Stimulated activated CD8-positive, alpha-beta memory T cell treated with anti-CD3 and anti-CD28 coated beads, Interleukin-15, amount 100 ng/mL, for 1 hour (primary cell): ENCODE data around the gene CLIP1.
"Not testable (repeated sequence)": the region's sequence is repeated elsewhere in the genome, so short reads cannot be mapped to it uniquely, and the experiment has no call there.

ENCODE experiments used
- DNase-seq: peaks from one replicate; pipeline ENCODE4 v3.0.0-alpha.2; 2020; ENCODE audit warnings: low read depth

CLIP1 gene

DNA sequence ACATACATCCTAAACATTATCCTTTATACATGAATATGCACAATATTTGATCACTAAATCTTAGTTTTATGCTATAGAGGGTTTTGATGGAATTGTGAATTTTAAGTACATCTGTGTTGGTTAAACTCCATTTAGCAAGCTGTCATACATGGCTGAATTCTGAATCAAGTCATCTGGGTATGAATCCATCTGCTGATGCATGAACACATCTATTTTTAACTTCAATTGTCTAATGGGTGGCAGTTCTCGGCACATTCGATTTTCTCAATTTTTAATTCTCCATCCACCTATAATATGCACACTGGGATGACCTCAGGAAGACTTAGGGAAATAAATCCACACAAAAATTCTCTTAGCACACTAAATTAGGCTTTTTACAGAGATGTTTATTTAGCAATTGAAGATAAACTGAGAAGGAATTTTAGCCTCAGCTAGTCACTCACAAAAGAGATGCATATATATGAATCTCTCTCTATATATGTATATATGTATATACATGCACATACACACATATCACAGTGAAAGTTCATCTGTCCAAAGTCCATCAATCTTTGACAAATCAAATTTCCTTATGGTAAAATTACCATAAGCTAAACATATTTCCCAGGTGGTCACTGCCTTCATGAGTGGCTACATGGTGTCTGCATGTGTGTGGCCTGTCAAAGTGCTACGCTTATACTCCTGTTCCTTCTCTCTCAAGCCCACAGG lies 111.7 kb downstream of the CLIP1 start:
- DNase-seq, result no peak

- DNase-seq, result no peak
These were observed 112.8 kb downstream of the CLIP1 start for GRCh38 chr12:122309564-122310121.

DNA sequence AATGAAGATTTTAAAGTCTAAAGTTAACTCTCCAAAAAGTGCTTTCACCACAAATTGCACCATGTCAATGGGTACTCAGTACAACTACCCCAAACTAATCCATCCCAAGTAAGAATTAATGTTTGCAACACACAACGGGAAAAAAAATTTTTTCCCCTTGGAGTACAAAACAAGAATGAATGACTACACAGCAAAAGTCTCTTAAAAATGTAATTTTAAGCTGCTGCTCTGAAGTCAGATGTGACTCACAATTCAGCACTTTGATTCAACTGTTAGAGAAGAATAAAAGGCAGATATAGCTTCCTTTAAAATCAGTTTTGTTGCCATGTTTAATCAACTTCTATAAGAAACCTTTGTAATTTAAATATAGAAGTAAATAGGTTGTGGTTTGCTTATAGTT lies 113.7 kb downstream of the CLIP1 start:
- no peak for DNase-seq

DNA sequence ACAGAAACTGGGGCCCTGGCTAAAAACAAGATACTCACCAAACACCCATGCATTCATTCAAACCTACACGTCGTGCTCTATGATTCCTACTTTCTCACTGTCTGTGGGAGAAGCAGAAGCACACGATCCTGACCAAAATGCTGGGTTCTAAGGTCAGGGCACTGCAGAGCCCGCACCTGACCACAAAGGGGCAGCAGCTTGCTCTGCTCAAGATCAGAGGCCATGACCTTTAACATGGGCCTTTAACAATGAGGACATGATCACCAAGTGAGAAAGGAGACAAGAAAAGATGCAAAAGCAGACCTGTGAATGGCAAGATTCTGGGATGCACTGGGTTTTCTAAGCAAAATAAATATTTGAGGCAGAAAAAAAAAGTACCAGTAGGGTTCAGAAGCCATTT lies 116.1 kb downstream of the CLIP1 start:
- no peak for DNase-seq

DNA sequence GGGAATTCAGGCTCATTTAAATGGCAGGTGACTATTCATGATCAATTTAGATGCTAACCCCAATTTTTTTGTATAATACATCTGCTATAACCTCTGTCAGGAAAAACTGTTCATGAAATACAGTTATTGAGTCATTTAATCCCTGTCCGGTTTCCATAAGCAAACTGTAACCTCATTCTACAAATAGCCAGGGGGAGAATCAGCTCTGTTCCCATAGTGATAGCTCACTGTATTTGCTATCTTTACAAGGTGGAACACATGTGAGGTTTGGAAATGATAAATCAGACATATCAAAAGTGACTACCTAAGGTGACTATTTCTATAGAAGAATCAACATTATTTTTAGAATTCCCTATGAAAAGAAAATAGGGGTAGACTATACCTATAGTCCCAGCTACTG lies 117.5 kb downstream of the CLIP1 start:
- DNase-seq, result no peak

DNA sequence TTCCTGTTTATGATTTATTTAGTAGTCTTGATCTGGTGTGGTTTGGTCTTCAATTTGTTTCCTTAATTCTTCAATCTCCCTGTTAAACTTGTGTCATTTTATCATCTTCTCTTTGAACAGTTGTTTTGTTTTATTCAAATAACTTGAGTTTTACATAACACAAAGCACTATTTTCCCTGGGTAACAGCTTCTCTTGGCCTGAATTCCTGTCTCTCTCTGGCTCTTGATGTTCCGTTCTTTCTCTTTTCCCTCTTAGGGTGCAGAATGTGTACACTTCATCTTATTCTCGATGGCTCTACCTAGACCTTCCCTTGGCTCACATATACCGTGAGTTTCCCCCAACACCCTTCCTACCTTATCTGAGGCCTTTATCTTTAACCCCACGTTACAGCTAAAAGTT lies 119.4 kb downstream of the CLIP1 start:
- no peak for DNase-seq

DNA sequence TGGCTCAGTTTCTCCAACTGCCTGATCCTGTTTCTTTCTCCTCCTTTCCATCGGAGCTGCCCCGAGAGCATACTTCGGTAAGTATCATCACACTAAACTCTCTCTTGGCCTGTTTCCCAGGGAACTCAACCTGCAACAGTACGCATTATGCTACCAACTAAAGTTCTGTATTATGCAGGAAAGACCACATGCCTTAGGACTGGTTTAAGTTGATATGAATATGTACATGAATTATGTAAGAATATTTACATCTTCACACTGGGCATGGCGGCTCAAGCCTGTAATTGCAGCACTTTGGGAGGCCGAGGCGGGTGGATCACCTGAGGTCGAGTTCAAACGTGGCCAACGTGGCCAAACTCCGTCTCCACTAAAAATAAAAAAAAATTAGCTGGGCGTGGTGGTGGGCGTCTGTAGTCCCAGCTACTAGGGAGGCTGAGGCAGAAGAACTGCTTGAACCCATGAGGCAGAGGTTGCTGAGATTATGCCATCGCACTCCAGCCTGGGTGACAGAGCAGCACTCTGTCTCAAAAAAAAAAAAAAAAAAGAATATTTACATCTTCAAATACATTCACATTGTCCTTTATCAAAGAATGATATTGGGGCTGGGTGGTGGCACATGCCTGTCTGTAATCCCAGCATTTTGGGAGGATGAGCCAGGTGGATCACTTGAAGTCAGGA lies 124.3 kb downstream of the CLIP1 start:
- DNase-seq, result no peak

DNA sequence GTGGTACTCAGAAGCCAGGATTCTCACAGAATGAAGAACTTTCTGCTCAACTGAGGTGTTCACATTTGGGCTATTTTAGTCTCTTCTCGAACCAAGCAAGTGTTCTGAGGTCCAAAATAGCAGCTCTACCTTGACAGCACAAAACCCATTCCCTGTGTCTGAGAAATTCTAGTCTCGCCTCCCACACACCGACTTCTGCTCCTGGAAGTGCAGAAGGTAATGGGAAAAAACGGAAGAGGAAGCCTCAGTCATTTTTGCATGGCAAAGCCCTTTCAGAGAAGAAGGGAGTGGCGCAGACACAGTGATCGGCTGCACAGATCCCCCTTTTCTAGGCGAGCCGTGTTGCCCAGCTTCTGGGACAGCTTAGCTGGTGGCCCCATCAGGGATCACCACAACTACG lies 125.0 kb downstream of the CLIP1 start:
- DNase-seq, result no peak

DNA sequence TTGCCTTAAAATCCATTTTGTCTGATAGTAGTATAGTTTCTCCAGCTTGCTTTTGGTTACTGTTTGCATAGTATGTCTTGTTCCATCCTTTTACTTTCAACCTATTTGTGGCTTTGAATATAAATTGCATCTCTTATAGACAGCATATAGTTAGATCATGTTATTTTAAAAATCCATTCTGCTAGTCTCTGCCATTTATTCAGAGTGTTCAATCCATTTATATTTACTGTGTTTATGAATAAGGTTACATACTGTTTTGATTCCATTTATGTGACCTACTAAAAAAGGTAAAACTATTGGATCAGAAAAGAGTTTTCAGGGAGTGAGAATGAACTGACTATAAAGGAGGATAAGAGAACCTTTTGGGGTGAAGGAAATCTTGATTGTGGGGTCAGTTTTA lies 126.6 kb downstream of the CLIP1 start:
- DNase-seq, result no peak

- no peak for DNase-seq
These were observed 129.4 kb downstream of the CLIP1 start for GRCh38 chr12:122293081-122293480.

- no peak for DNase-seq
These were observed 131.0 kb downstream of the CLIP1 start for GRCh38 chr12:122291431-122291830.

- no peak for DNase-seq
These were observed 138.8 kb downstream of the CLIP1 start for GRCh38 chr12:122283680-122284079.

GRCh38 chr12:122282061-122282460 lies 140.4 kb downstream of the CLIP1 start:
- DNase-seq, result no peak

- DNase-seq, result no peak
These were observed 146.2 kb downstream of the CLIP1 start for GRCh38 chr12:122276242-122276641.

DNA sequence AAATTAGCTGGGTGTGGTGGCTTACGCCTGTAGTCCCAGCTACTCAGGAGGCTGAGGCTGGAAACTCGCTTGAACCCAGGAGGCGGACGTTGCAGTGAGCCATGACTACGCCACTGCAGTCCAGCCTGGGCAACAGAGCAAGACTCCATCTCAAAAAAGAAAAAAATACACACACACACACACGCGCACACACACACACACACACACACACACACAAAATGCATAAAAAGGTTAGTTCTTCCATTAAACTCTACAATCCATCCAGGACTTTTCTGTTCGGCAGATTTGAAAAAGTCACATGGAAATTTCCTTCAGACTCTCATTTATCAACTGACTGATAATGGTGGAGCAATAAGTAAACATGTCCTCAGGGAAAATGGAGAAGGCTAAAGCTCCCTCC lies 147.0 kb downstream of the CLIP1 start:
- DNase-seq, result no peak

GRCh38 chr12:122266230-122266901 lies 156.1 kb downstream of the CLIP1 start, which contains the start of gene VPS33A:
VPS33A (minus strand) TSS chr12:122266494; CDS start chr12:122266408, 86 bp downstream.
- peak; percentile 80 for DNase-seq

- DNase-seq, result peak; percentile 18
These were observed 156.6 kb downstream of the CLIP1 start for GRCh38 chr12:122265886-122266229.

DNA sequence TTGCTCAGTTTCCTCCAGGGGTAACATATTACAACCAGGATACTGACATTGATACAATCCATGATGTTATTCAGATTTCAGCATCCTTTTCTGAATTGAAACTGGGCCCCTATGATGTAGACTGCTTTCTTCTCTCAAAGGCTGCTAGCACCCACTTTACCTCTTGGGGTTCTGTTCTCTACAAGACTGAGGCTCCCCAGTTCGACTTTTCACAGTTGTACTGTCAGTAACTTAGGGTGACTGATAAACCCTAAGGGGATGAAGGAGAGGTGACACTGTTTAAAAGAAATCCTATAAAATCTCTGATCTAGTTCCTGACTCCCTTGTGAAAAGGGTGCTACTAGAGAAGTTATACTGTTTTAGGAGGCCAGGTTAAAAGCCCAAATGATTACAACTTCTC lies 157.0 kb downstream of the CLIP1 start:
- no peak for DNase-seq

- not testable (repeated sequence) for DNase-seq
These were observed 161.7 kb downstream of the CLIP1 start for GRCh38 chr12:122260735-122261134.

- not testable (repeated sequence) for DNase-seq
These were observed 163.5 kb downstream of the CLIP1 start for GRCh38 chr12:122258939-122259338.

DNA sequence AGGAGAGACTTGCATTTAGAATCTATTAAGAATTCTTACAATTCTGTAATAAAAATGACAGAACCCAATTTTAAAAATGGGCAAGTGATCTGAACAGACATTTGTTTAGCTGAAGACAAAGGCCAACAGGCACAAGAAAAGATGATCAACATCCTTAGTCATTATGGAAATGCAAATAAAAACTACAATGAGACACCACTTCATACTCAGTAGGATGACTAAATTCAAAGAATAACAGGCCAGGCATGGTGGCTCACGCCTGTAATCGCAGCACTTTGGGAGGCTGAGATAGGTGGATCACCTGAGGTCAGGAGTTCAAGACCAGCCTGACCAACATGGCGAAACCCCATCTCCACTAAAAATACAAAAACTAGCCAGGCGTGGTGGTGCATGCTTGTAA lies 164.0 kb downstream of the CLIP1 start:
- DNase-seq, result not testable (repeated sequence)

DNA sequence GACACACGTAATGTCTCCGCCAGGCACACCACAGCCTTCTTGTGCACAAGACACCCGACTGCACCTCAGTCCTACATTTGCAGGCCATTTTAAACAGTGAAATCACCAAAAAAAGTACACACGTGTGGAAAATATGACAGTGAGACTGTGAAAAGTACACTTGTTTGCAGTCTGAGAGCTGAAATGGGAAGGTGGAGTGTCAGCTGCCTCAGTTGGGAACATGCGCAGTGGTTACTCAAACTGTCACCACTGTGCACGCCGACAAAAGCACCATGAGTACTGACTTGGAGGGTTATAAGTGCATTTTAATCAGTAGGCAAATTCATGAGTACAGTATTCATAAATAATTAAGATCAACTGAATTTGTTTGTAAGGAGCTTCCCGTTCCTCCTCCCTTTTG lies 171.9 kb downstream of the CLIP1 start:
- DNase-seq, result no peak

- no peak for DNase-seq
These were observed 172.4 kb downstream of the CLIP1 start for GRCh38 chr12:122250047-122250446.
